Posterior cingulate gyrus (tissue), 11 donors: ENCODE data around the gene LPIN3.
A peak's percentile ranks its signal among the peaks of the same experiment; 100 is the strongest.
"Not testable (repeated sequence)": the region's sequence is repeated elsewhere in the genome, so short reads cannot be mapped to it uniquely, and the experiment has no call there.

Experiments used
- DNase-seq, 10 donors: peaks; one replicate each; pipeline versions ENCODE4 v3.0.0 to v3.0.0-alpha.2; 2020 to 2021; ENCODE audit warnings: mixed read lengths in 3 of 10
- intact Hi-C: fragments of 100-400 bp; cut with DNase I; formaldehyde crosslinking; loops from one replicate; pipeline ENCODE4 v1.15.1; 2023

The LPIN3 gene

DNA sequence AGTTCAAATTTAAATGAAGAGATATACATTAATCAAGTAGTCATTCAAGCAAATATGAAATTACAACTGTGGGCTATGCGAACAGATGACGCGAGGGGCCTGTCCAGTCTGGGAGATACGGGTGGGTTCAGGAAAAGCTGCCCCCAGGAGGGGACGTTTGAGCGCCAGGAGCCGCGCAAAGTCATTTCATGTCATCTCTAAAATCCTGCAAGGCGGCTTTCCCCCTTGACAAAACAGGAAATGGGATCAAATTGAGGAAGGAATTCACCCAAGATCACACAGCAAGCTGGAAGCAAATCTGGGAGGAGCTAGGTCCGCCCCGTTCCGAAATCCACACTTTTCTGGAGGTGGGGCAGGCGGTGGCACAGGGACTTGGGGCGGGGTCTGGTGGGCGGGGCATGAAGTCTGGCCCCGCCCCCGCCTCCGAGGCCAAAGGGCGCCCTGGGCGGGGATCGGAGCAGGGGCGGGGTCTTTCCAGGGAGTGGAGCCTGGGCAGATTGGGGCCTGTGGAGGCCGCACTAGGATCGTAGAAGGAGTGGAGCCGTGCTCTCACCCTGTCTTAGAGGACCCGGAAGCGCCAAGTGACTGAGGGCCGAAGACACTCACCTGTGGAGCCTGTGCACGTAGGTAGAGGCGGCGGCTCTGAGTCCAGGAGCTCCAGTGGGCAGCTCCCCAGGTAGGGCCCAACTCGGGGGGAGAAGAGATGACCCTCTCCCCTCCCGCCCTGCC, at the start of gene LPIN3:
Gene LPIN3 (plus strand): TSS at position 495 of the 729 bp plus-strand sequence. CDS start 4,983 bp downstream, outside the sequence.
- intact Hi-C loops, result loop anchor here (1.0 to 10.0 kb wide), 5 partner anchors 72 to 346 kb away; no protein-coding TSS in a partner anchor
- DNase-seq, result peak in 6 of 10 donors; percentile 26 to 85 (median 60)

- intact Hi-C loops, result no loop called here
- DNase-seq, result peak in 6 of 10 donors; percentile 17 to 76 (median 44)
These were observed 47.2 kb upstream of the LPIN3 start for GRCh38 chr20:41293269-41294037.

DNA sequence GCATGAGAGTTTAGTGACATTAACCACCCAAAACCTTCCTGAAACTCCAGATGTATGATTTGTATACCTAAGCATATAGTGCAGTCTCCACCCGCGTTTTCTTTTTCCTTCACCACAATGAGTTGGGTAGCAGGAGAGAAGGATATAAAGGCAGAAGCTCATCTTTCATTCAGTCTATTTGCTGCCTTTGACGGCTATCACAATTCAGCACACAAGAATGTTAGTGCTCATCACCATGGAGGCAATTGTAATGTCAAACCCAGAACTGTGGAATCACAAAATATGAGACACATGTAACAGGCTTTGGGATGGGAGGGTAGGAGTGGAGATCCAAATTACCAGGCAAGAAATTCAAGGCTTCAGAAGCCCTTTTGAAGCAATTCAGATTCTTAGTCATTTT, 40.7 kb upstream of the LPIN3 start:
- intact Hi-C loops, result no loop called here
- no peak for DNase-seq

- DNase-seq, result no peak
- intact Hi-C loops, result no loop called here
These were observed 40.2 kb upstream of the LPIN3 start for GRCh38 chr20:41300383-41300782.

- no peak for DNase-seq
- intact Hi-C loops, result no loop called here
These were observed 39.7 kb upstream of the LPIN3 start for GRCh38 chr20:41300886-41301285.

DNA sequence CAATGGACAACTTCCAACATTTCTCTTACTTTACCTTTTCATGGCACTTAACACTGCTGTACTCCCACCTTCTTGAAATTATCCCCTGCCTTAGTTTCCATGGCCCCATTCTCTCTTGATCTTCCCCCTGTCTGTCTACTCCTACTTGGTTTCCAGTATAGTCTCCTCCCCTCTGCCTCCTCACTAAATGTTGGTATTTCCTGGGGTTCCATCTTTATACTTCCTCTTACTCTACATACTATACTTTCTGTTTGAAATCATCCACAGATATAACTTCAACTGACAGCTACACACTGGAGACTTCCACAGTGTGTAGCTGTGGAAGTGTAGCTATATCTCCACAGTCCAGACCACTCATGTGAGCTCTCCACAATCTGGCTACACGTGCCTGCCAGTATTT, 36.6 kb upstream of the LPIN3 start:
- intact Hi-C loops, result no loop called here
- DNase-seq, result no peak

DNA sequence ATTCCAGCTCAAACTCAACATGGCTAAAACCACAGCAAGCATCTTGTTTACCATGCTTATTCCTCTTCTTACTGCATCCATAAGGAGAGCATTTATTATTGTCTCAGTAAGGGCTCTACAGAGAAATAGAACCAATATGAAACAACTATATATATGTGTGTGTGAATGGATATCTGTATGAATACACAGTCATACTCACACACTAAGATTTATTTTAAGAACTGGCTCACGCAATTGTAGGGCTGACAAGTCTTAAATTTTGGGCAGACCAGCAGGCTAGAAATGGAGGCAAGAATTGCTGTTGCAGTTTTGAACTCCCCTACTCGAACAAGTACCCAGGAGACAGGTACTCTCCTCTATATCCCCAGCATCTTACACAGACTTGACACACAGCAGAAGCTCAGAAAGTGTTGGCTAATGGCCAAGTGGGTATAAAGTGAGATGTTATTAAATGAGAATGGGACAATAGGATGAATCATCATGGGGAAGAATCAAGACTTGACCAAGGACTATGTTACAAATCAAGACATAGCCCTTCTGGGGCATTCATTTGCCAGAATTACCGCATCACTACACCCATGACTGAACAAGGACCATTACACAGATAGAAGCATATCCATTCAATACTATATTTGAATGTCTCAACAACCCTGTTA, 36.1 kb upstream of the LPIN3 start:
- intact Hi-C loops, result no loop called here

GRCh38 chr20:41306061-41306727, 34.4 kb upstream of the LPIN3 start:
- DNase-seq, result no peak
- intact Hi-C loops, result no loop called here

More for the DNA sequence above, 36.1 kb upstream of the LPIN3 start:
- DNase-seq, result no peak

DNA sequence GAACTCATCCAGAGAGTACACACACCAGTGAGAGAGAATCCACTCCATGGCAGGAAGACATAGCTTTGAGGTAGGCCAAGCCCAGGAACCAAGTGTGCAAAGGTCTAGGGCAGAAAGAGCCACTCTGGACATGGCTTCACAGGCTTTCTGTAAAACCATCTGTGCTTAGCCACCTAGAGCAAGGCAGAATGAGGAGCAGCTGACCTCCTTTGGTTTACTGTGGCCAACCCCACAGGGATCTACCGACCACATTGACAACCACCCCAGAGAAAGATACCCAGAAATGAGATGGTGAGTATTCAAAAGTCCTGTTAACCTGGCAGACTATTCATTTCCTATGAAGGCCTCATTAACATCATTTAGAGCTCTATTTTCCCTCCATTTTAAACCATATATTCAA, 33.6 kb upstream of the LPIN3 start:
- intact Hi-C loops, result no loop called here
- no peak for DNase-seq

GRCh38 chr20:41308290-41308711, 32.3 kb upstream of the LPIN3 start:
- intact Hi-C loops, result no loop called here
- DNase-seq, result no peak

- intact Hi-C loops, result no loop called here
- no peak for DNase-seq
These were observed 31.8 kb upstream of the LPIN3 start for GRCh38 chr20:41308726-41309413.

DNA sequence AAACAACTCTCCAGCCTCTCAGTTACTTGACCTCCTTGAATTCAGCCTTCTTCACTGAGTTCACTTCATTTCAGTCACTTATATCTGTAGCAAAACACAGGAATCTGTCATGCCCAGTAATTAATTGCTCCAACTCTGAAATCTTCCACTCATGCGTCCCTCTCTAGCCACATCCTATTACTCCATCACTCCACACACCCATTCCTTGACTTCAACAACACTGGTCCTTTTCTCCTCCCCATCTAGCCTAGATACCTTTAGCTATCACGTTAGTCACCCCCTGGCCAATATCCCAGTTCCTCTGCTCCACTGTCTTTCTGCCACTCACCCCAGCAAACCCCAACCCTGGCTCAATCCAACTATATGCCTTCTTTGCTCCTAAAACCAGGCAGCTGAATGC, 30.8 kb upstream of the LPIN3 start:
- intact Hi-C loops, result no loop called here
- no peak for DNase-seq

GRCh38 chr20:41312009-41312408, 28.6 kb upstream of the LPIN3 start:
- intact Hi-C loops, DNase-seq: not testable (repeated sequence)

DNA sequence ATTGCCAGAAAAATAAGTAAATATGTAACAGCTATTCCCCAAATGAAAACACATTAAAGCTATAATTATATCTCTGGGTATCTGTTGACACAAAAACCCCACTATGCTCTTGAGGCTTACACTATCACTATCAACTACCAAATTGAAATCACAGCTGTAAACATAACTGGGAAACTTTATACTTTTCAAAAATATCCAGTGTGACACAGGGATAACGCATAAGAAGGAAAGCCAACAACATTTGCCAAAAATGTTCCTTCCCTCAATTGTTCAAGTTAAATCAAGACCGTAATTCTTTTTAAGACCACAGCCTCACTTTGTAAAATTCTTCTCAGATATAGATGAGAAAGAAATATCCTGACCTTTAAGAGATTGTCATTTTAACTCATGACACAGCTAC, 26.2 kb upstream of the LPIN3 start:
- DNase-seq, result no peak
- intact Hi-C loops, result no loop called here

DNA sequence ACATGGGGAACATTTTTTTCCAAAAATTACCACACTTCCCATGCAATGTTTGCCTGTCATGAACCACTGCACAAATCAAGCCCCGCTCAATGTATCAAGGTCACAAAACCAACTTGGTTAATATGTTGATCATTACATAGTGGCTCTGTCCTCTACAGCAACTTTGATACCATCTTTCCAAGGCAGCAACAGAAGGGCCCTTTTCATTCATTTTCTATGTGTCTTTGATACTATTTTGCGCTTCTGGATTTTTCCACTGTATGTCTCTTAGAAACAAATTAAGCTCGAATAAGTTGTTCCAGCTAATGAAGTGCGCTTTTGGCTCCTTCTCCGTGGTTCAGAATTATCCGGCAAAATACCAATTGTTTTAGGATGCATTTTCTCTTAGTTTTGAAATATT, 24.6 kb upstream of the LPIN3 start:
- intact Hi-C loops, result loop anchor here (2.0 kb wide), 1 partner anchor 67 kb away; no protein-coding TSS in a partner anchor
- no peak for DNase-seq

GRCh38 chr20:41316602-41317545, 23.7 kb upstream of the LPIN3 start:
- intact Hi-C loops, result loop anchor here (2.0 kb wide), 1 partner anchor 68 kb away; no protein-coding TSS in a partner anchor
- peak; percentile 71 to 95 (median 81) for DNase-seq

DNA sequence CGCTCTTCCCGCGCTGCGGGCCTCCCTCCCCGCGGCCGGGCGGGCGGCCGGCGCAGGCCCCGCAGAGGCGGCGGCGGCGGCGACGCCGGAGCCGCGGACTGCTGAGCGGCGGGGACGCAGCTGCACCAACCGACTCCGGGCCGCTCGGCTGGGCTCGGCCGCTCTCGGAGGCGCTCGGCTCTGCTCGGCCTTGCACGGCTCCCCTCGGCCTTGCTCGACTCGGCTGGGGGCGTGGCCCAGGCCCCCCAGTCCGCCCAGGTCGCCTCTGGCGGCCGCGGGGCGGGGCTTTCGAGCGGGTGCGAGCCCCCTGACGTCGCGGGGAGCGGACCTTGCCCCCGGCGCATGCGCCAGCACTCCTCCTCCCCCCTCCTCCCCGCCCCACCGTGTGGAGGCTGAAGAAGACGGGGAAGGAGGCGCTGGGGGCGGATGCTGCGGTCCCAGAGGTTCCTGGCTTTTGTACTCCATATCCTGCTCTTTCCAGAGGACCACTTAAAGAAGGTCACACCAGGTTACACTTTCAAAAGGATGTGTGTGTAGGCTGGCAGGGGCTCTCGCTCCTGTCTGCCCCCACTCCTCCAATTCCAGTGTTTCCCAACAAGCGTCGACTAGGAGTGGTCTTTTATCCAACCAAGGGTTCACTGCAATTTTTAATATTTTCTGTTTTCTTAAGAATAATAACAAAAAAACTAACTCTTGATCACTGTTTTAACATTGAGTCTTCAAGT, 22.9 kb upstream of the LPIN3 start, which contains the start of gene ZHX3:
Gene ZHX3 (minus strand): TSS at position 186 of the 725 bp plus-strand sequence. CDS start 112,815 bp downstream, outside the sequence.
- peak; percentile 92 to 99 (median 95) for DNase-seq
- intact Hi-C loops, result loop anchor here (2.0 kb wide), 1 partner anchor 69 kb away; no protein-coding TSS in a partner anchor

- intact Hi-C loops, result no loop called here
These were observed 22.4 kb upstream of the LPIN3 start for GRCh38 chr20:41318271-41318649.

More at GRCh38 chr20:41318271-41318649, 22.4 kb upstream of the LPIN3 start:
- DNase-seq, result no peak
